ENCODE measurements around the gene TNNI2.
"Not testable (repeated sequence)": the region's sequence is repeated elsewhere in the genome, so short reads cannot be mapped to it uniquely, and the experiment has no call there.

TNNI2 gene

DNA sequence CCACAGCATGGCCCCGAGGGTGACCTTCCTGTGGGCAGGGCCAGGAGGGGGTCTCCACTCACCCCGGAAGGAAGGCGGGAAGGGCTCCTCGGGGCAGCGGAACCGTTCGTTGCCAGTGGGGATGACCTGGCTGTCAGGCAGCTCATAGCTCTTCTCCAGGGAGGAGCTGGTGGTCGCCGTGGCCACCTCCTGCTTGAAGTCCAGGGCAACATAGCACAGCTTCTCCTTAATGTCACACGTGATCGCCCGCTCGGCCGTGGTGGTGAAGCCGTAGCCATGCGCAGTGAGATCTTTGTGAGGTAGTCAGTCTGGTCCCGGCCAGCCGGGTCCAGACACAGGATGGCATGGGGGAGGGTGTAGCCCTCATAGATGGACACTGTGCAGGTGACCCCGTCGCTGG is 35.5 kb upstream of the TNNI2 start:
- TF ChIP-seq, protein P1, sequence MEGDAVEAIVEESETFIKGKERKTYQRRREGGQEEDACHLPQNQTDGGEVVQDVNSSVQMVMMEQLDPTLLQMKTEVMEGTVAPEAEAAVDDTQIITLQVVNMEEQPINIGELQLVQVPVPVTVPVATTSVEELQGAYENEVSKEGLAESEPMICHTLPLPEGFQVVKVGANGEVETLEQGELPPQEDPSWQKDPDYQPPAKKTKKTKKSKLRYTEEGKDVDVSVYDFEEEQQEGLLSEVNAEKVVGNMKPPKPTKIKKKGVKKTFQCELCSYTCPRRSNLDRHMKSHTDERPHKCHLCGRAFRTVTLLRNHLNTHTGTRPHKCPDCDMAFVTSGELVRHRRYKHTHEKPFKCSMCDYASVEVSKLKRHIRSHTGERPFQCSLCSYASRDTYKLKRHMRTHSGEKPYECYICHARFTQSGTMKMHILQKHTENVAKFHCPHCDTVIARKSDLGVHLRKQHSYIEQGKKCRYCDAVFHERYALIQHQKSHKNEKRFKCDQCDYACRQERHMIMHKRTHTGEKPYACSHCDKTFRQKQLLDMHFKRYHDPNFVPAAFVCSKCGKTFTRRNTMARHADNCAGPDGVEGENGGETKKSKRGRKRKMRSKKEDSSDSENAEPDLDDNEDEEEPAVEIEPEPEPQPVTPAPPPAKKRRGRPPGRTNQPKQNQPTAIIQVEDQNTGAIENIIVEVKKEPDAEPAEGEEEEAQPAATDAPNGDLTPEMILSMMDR (IDR thresholded peaks at IDR 0.05; ENCODE audit: borderline replicate concordance, control extremely low read depth, extremely low read depth, insufficient read depth, missing control alignments) = no peak
- in situ Hi-C loops (cut with MboI; ENCODE audit: low sequenced_read_pairs, unreplicated experiment) = no loop called here
- DNase-seq (ENCODE audit: low spot score) = no peak

GRCh38 chr11:1803835-1804519 is 34.8 kb upstream of the TNNI2 start:
- DNase-seq (ENCODE audit: low spot score); in situ Hi-C loops (cut with MboI; ENCODE audit: low sequenced_read_pairs, unreplicated experiment): not testable (repeated sequence)

DNA sequence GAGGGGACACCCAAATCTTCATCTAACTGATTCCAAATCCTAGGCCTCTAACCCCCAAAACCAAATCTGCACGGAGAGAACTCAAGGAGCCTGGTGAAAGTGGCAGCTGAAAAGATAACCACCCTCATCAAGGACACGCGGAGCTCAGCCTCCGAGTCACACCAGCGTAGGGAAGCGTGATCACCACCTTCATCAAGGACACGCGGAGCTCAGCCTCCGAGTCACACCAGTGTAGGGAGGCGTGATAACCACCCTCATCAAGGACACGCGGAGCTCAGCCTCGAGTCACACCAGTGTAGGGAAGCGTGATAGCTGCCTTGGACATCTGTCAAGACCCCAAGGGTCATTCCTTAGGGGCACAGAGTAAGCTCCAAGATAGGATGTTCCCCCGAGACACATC is 33.3 kb upstream of the TNNI2 start:
- TF ChIP-seq, protein P1 (IDR thresholded peaks at IDR 0.05; ENCODE audit: borderline replicate concordance, control extremely low read depth, extremely low read depth, insufficient read depth, missing control alignments) = no peak

GRCh38 chr11:1807264-1807995 is 31.4 kb upstream of the TNNI2 start:
- TF ChIP-seq, protein P1 (IDR thresholded peaks at IDR 0.05; ENCODE audit: borderline replicate concordance, control extremely low read depth, extremely low read depth, insufficient read depth, missing control alignments) = no peak
- in situ Hi-C loops (cut with MboI; ENCODE audit: low sequenced_read_pairs, unreplicated experiment) = no loop called here
- no peak for DNase-seq (ENCODE audit: low spot score)

More for the DNA sequence above, 33.3 kb upstream of the TNNI2 start:
- in situ Hi-C loops (cut with MboI; ENCODE audit: low sequenced_read_pairs, unreplicated experiment) = no loop called here
- DNase-seq (ENCODE audit: low spot score) = no peak

GRCh38 chr11:1810761-1811160 is 28.0 kb upstream of the TNNI2 start:
- in situ Hi-C loops (cut with MboI; ENCODE audit: low sequenced_read_pairs, unreplicated experiment) = loop anchor here (10.0 kb wide), 1 partner anchor 116 kb away; the partner anchor contains the start of gene KRTAP5-6
- DNase-seq (ENCODE audit: low spot score) = no peak

DNA sequence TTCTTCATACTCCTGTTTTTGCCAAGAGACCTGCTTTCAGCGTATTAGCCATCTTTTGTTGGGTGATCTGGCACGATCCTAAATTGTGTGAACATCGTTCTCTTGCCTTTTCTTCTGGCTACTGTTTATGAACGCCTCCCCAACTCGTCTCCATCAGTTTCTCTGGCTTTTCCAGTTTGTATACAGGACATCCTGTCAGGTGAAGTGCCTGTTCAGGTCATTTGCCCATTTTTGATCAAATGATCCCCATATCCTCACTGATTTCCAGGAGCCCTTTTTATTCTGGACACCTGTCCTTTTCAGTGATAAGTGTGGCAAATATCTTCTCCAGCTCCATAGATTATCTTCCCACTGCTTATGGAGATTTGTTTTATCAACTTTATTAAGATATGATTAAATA is 26.5 kb upstream of the TNNI2 start:
- in situ Hi-C loops (cut with MboI; ENCODE audit: low sequenced_read_pairs, unreplicated experiment) = loop anchor here (10.0 kb wide), 1 partner anchor 117 kb away; the partner anchor contains the start of gene KRTAP5-6
- TF ChIP-seq, protein P1 (IDR thresholded peaks at IDR 0.05; ENCODE audit: borderline replicate concordance, control extremely low read depth, extremely low read depth, insufficient read depth, missing control alignments) = no peak
- DNase-seq (ENCODE audit: low spot score) = no peak

More at GRCh38 chr11:1810761-1811160, 28.0 kb upstream of the TNNI2 start:
- TF ChIP-seq, protein P1 (IDR thresholded peaks at IDR 0.05; ENCODE audit: borderline replicate concordance, control extremely low read depth, extremely low read depth, insufficient read depth, missing control alignments) = no peak

- TF ChIP-seq, protein P1 (IDR thresholded peaks at IDR 0.05; ENCODE audit: borderline replicate concordance, control extremely low read depth, extremely low read depth, insufficient read depth, missing control alignments) = no peak
- DNase-seq (ENCODE audit: low spot score) = no peak
- in situ Hi-C loops (cut with MboI; ENCODE audit: low sequenced_read_pairs, unreplicated experiment) = loop anchor here (10.0 kb wide), 1 partner anchor 118 kb away; the partner anchor contains the start of gene KRTAP5-6
Observed at GRCh38 chr11:1812801-1813200, 26.0 kb upstream of the TNNI2 start.

GRCh38 chr11:1813356-1813755 is 25.4 kb upstream of the TNNI2 start:
- in situ Hi-C loops (cut with MboI; ENCODE audit: low sequenced_read_pairs, unreplicated experiment) = loop anchor here (10.0 kb wide), 1 partner anchor 119 kb away; the partner anchor contains the start of gene KRTAP5-6

More at GRCh38 chr11:1813356-1813755, 25.4 kb upstream of the TNNI2 start:
- DNase-seq (ENCODE audit: low spot score) = not testable (repeated sequence)
